Glomerular endothelial cell (primary cell): Measurements from ENCODE around the gene TLE4. TPM values are rescaled to one million over a fixed set of nuclear protein-coding genes. Genes with fewer than 3 reads are reported as not detected.
A peak's percentile ranks its signal among the peaks of the same experiment; 100 is the strongest.

Experiments
- DNase-seq: peaks from one replicate; pipeline ENCODE4 v3.0.0-alpha.2; 2011; ENCODE audit warnings: low read depth, low spot score; ENCODE audit errors: extremely low read depth
- total RNA-seq: library from RNA; depleted of rRNA; stranded (reverse); fragments of >200 nt; gene quantifications from 2 replicates; pipeline ENCODE4 v1.2.3, GENCODE V29; 2015

The TLE4 gene
- total RNA-seq, 1 donor from 2014 or later = 45.7 TPM

DNA sequence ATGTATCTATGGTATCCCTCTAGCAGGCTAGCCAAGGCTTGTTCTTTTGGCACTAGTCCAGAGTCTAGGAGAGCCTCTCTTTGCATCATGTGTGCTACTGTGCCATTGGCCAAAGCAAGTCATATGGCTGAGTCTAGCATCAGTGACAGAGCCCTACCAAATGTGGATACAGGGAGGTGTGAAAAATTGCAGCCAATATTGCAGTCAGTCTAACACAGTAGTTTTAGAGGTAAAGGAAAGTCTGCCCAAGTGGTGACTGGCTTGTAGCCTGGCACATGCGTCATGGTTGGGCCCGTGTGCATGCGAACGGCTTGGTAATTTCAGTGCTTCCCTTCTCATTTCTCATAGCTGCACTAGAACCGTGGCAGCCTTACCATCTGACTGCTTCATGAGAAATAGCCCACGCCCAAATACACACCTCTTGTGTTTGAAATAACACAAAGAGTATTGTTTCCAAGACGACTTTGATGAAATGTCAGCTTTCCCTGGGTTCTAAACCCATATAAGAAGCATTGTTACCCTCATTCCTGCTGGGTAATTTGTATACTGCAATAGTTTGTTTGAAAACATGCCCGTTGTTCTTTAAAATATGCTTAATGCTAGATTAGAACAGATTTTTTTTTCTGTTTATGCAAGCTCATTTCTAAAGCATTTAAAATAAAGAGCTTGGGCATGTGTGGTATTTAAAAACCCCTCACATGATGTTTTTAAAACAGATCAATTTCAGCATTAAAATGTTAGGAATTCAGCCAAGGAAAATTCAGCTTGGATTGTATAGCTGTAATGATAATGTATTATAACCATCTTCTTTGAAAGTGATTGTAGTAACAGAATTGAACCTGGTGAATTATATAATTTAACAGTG lies 113.2 kb downstream of the TLE4 start:
- no peak for DNase-seq

DNA sequence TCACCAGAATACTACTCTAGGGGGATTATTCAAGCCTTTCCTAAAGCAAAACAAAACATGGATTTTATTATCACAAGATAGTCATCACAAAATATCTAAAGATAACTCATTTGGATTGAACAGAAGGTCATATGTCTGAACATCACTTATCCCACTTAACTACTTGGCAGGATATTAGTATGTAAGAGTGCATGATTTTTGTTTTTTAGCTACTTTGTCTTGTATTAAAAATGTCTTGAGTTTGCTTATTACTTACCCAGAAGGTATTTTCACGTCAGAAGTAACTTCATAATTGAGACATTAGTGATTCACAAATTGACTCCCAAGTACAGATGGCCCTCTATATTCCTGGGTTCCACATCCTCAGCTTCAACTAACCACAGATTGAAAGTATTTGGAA lies 113.8 kb downstream of the TLE4 start:
- no peak for DNase-seq

GRCh38 chr9:79686381-79687130 lies 114.8 kb downstream of the TLE4 start:
- peak; percentile 42 for DNase-seq

GRCh38 chr9:79687131-79687447 lies 115.3 kb downstream of the TLE4 start:
- DNase-seq = no peak

DNA sequence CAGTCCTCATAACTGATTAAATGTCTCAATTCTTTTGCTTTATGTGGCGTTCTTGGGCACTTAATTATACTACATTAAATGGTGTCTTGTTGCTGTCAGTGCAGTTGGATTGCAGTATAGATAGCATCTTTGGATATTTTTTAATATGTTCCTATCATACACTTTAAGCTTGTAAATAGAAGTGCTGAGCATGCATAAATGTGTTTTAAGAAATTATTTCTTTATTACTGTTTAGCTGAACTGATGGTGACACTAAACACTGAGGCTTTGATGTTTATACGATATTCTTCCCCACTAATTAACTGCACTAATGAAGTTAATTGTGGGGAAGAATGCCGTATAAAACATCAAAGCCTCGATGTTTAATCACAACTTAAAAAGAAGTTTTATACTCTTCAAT lies 116.6 kb downstream of the TLE4 start:
- no peak for DNase-seq

- DNase-seq = no peak
These were observed 117.8 kb downstream of the TLE4 start for GRCh38 chr9:79689576-79689975.

DNA sequence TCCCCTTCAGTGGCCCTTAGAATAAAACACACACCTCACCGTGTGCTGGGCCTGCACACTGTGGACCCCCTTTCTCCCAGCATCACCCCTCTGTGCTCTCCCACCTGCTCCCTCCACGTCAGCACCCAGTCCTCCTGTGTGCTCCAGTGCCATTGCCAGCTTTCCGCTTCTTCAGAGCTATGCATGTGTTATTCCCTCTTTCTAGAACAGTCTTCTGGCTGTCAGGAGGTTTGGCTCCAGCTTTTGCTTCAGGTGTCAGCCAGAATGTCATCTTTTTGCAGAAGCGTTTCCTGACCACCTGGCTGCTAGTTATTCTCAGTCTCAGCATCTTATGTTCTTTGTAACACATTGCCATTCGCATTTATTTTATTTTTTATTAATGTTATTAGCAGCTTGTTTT lies 119.7 kb downstream of the TLE4 start:
- no peak for DNase-seq

- DNase-seq = no peak
These were observed 121.2 kb downstream of the TLE4 start for GRCh38 chr9:79692857-79693571.

- no peak for DNase-seq
These were observed 122.0 kb downstream of the TLE4 start for GRCh38 chr9:79693750-79694149.

GRCh38 chr9:79694208-79694607 lies 122.4 kb downstream of the TLE4 start:
- no peak for DNase-seq

GRCh38 chr9:79694676-79695400 lies 123.1 kb downstream of the TLE4 start:
- DNase-seq = no peak

- DNase-seq = no peak
These were observed 123.9 kb downstream of the TLE4 start for GRCh38 chr9:79695531-79696175.

- DNase-seq = no peak
These were observed 127.2 kb downstream of the TLE4 start for GRCh38 chr9:79698967-79699366.

DNA sequence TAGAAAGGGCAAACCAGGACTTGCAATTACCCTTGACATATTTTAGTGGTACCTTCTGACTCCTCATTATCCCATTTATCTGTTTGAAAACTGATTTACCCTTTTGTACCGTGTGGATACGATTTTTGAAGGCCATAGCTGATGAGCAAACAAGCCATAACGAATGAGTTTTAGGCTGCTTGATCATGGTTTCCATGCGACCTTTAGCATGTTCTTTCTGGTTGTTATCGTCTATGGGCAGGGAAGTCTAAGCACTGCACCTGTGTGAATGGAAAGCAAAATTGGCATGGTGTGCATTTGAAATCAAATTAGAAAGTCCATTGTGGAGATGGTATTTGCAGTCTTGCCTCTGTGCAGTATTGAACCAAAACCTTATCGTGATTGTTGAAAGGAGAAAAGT lies 127.7 kb downstream of the TLE4 start:
- no peak for DNase-seq

DNA sequence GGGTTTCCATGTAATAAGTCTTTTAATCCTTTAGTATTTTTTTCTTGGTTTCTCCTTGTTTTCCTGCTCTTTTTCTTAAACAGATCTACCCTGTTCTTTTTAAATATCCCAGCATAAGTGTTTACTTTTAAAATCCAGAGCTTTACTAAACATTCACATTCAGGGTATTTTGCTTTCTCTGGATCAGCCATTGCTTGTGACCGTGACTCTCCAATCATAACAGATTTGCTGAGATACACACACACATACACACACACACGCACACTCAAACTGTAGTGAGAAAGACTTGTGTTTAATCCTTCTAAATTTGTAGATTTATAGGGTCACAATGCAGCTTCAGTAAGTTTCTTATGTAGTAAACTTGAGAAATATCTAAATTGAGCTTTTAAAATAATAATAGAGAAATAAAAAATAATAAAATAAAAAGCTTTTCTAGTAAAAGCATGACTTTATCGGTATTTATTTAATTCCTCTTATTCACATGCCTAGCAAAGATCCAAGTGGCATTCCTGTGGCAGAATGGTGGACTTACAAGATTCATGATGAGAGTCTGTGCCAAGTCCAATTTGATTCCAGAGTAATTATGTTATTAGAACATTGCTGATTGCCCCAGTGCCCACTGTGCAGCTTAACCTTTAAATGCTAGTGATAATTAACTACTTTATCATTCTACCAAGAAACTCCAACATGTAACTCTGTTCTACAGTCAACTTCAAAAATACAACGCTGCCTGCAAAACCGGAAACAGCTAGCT lies 129.0 kb downstream of the TLE4 start:
- DNase-seq = no peak

- no peak for DNase-seq
These were observed 129.9 kb downstream of the TLE4 start for GRCh38 chr9:79701651-79702050.

DNA sequence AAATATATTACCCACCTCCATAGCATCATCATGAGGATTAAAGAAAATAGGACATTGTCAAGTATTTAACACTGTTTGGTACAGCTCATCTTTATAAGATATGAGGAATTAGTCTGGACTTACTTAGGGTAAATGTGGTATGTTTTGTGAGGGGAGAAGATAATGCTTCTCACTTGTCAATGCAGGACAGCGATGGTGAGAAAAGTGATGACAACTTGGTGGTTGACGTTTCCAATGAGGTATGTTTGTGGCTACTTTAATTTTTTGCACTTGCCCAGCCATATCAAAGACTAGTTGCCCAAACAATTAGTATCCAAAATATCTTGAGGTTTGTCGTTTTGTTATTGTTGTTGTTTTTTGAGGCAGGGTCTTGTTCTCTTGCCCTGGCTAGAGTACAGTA lies 133.9 kb downstream of the TLE4 start:
- DNase-seq = no peak

- no peak for DNase-seq
These were observed 134.7 kb downstream of the TLE4 start for GRCh38 chr9:79706512-79706911.

DNA sequence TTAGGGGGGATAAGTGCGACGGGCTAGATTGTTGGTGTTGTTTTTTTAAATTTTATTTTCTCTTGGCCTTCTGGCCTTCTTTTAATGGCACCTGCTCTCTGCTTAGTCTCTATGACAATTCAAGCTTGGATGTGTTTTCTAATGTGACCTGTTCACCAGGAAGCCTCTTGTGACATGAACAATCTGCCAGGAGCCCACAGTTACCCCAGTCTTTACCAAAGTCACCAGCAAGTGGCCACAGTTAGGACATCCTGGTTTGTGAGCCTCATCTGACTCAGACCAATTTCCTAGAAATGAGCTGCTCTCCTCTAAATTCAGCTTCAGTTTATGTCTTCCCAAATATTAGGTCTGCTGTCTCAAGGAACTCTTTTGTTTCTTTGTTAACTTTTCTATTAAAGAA lies 135.8 kb downstream of the TLE4 start:
- no peak for DNase-seq

GRCh38 chr9:79708541-79708940 lies 136.8 kb downstream of the TLE4 start:
- DNase-seq = no peak
